Spleen (tissue), 7 donors: Measurements from ENCODE around the gene SPHK2.

Experiments used
- POLR2A ChIP-seq, 3 donors: fragments of 450-650 bp; IDR thresholded peaks; one replicate each; pipeline ENCODE4 v1.5.1; 2017; ENCODE audit warnings: antibody characterized with exemption in 3 of 3, mild to moderate bottlenecking in 1 of 3
- POLR2AphosphoS5 ChIP-seq, 3 donors: sonication (generic); formaldehyde crosslinking; IDR thresholded peaks; one replicate each; pipeline ENCODE4 v1.5.1; 2017; ENCODE audit warnings: antibody characterized with exemption in 3 of 3
- TF ChIP-seq, protein P1 (sequence below), 11 experiments: fragments of 200-600 bp in 7 of 11; fragments of 450-650 bp in 4 of 11; sonication (generic) in 4 of 11; IDR thresholded peaks in 8 of 11; conservative IDR thresholded peaks in 3 of 11; 1 replicate in 7 of 11; 2 replicates in 4 of 11; pipeline versions ENCODE4 v1.4.0 to v1.8.0; 2016 to 2021; ENCODE audit warnings: antibody characterized with exemption in 11 of 11, inconsistent platforms in 4 of 11, mild to moderate bottlenecking in 1 of 11
- donor health status: DM: no; HTN: no; CAD: no; lungs with moderate emphysema.
- donor health status: DM: no; HTN: no; CAD: no.
- donor health status: DM: no; HTN: no; CAD: no.

DNA sequence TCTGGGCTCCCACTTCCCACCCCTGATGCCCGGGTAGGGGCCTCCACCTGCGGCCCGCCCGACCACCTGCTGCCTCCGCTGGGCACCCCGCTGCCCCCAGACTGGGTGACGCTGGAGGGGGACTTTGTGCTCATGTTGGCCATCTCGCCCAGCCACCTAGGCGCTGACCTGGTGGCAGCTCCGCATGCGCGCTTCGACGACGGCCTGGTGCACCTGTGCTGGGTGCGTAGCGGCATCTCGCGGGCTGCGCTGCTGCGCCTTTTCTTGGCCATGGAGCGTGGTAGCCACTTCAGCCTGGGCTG, 9.9 kb downstream of the SPHK2 start:
- TF ChIP-seq, protein P1, sequence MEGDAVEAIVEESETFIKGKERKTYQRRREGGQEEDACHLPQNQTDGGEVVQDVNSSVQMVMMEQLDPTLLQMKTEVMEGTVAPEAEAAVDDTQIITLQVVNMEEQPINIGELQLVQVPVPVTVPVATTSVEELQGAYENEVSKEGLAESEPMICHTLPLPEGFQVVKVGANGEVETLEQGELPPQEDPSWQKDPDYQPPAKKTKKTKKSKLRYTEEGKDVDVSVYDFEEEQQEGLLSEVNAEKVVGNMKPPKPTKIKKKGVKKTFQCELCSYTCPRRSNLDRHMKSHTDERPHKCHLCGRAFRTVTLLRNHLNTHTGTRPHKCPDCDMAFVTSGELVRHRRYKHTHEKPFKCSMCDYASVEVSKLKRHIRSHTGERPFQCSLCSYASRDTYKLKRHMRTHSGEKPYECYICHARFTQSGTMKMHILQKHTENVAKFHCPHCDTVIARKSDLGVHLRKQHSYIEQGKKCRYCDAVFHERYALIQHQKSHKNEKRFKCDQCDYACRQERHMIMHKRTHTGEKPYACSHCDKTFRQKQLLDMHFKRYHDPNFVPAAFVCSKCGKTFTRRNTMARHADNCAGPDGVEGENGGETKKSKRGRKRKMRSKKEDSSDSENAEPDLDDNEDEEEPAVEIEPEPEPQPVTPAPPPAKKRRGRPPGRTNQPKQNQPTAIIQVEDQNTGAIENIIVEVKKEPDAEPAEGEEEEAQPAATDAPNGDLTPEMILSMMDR (IDR thresholded peaks at IDR 0.05 in 8 of 11, conservative IDR thresholded peaks at IDR 0.05 in 3 of 11) = no peak
- no peak for TF ChIP-seq POLR2A (IDR thresholded peaks at IDR 0.05)
- no peak for TF ChIP-seq POLR2AphosphoS5 (IDR thresholded peaks at IDR 0.05)
